ENCODE results near the gene TMEM81.

TMEM81 gene

DNA sequence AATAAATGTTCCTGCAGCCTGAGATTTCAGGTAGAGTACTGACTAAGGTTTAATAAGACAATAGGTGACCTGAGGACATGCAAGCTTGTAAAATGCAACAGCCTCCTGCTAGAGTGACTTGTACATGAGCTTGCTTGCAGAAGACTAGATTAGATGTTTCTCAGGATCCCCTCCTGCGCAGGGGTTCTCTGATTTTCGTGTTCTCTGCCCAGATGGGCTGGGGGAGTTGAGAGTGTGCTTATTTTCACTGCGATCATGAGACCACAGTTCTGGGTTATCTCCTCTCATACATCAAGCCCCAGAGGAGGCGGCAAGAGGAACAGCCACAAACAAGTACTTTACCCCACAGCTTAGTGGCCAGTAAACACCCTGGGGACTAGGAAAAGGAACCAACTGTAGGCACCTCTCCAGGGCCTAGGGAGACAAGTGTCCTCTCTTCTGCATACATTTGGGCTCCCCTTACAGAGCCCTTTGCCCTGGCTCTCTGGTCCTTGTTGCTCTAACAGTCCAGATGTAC, 8.0 kb downstream of the TMEM81 start:
- DNase-seq (ENCODE audit: low read depth in 2 of 2): no peak

- no peak for DNase-seq (ENCODE audit: low read depth in 2 of 2)
Measured at GRCh38 chr1:205075642-205076155, 8.6 kb downstream of the TMEM81 start.

- no peak for DNase-seq (ENCODE audit: low read depth in 2 of 2)
Measured at GRCh38 chr1:205074513-205074912, 9.7 kb downstream of the TMEM81 start.

- DNase-seq (ENCODE audit: low read depth in 2 of 2): no peak
Measured at GRCh38 chr1:205074084-205074483, 10.2 kb downstream of the TMEM81 start.

DNA sequence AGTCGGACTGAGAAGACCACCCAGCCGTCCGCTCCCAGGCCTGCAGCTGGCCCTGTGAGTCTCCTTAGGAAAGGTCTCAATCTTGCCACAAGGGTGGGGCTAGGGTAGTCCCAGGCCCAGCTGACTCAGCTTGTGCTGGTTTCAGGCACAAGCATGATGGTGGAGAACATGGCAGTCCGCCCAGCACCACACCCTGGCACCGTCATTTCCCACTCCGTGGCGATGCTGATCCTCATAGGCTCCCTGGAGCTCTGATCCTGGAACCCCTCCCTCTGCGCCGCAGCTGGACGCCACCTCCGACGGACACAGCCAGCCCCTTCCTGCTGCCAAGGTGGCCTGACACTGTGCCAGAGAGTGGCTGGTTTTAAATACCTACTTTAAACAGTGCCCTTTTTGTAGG, 10.7 kb downstream of the TMEM81 start:
- DNase-seq (ENCODE audit: low read depth in 2 of 2): no peak

- no peak for DNase-seq (ENCODE audit: low read depth in 2 of 2)
Measured at GRCh38 chr1:205072881-205073280, 11.4 kb downstream of the TMEM81 start.

DNA sequence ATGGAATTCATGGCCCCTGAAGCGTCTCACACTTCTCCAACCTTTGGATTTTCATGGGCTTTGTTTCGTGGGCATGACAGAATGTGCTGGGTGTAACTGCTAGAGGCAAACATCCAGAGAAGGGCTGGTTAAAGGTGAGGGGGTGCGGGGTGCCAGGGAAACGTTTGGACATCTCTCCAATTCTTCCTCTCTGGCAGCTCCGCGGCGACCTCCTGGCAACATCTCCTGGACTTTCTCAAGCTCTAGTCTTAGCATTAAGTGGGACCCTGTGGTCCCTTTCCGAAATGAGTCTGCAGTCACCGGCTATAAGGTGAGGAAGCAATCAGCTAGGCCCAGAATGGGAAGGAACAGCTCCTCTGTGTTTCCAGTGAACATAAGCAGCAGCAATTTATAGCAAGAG, 12.0 kb downstream of the TMEM81 start:
- no peak for DNase-seq (ENCODE audit: low read depth in 2 of 2)

DNA sequence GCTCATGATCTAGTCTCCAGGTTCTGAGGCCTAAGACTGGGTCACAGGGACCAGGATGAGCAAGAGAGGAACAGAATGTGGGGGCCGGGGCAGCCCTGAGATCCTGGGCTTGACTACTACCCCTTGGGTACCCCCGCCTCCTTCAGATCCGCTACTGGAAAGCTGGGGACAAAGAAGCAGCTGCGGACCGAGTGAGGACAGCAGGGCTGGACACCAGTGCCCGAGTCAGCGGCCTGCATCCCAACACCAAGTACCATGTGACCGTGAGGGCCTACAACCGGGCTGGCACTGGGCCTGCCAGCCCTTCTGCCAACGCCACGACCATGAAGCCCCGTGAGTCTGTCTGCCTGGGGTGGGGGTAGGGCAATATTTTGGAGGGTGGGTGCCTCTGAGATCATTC, 12.5 kb downstream of the TMEM81 start:
- DNase-seq (ENCODE audit: low read depth in 2 of 2): no peak

- DNase-seq (ENCODE audit: low read depth in 2 of 2): no peak
Measured at GRCh38 chr1:205071028-205071409, 13.2 kb downstream of the TMEM81 start.

DNA sequence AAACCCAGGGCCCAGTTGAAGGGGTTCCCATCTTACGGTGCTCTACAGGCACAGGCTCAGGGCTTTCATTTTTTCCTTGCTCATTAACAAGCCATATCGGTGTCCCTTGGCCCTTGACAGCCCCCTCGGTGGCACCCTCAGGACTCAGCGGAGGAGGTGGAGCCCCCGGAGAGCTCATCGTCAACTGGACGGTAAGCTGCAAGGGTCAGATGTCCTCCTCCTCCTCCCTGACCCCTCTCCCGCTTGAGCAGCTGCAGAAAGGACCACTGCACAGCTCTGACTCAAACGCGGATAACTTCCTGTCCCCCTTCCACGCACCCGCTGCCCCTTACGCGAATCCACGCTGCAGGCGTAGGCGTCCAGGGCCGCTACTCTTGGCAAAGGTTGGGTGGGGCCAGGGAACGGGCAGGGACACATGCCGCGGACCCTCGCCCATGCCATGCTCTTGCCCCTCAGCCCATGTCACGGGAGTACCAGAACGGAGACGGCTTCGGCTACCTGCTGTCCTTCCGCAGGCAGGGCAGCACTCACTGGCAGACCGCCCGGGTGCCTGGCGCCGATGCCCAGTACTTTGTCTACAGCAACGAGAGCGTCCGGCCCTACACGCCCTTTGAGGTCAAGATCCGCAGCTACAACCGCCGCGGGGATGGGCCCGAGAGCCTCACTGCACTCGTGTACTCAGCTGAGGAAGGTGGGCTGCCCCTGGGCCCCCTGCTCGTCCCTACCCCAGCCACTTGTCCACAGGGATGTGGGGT, 14.7 kb downstream of the TMEM81 start:
- no peak for DNase-seq (ENCODE audit: low read depth in 2 of 2)

- no peak for DNase-seq (ENCODE audit: low read depth in 2 of 2)
Measured at GRCh38 chr1:205068457-205069040, 15.7 kb downstream of the TMEM81 start.

DNA sequence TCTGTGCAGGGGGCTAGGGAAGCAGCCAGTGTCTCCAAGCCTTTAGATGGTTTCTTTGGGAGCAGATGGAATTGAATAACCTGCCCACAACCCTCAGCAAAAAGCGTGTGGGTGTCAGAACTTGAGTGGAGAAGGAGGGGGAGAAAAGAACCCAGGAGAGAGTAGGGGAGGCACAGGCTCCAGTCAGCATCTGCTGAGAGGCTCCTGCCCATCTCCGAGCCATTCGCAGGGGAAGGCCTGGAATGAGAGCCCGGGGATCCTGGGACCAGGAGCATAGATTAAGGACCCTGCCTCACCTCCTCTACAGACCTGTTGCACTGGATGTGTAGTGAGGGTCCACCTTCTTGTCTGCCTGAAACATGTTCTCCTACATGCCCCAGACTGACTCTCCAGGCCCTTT, 16.3 kb downstream of the TMEM81 start:
- DNase-seq (ENCODE audit: low read depth in 2 of 2): no peak

DNA sequence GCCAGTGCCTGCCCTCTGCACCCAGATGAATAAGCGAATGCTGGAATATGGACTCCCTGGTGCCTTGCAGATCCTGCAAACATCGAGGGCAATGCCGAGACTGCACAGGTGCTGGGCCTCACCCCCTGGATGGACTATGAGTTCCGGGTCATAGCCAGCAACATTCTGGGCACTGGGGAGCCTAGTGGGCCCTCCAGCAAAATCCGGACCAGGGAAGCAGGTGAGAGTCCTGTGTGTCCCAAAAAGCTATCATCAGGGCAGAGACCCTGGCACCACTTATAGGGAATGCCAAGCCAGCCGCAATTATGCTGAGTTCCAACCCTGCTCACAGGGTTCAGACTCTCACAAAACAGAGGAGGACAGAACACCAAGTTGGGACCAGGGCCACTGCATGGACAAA, 17.2 kb downstream of the TMEM81 start:
- DNase-seq (ENCODE audit: low read depth in 2 of 2): no peak

DNA sequence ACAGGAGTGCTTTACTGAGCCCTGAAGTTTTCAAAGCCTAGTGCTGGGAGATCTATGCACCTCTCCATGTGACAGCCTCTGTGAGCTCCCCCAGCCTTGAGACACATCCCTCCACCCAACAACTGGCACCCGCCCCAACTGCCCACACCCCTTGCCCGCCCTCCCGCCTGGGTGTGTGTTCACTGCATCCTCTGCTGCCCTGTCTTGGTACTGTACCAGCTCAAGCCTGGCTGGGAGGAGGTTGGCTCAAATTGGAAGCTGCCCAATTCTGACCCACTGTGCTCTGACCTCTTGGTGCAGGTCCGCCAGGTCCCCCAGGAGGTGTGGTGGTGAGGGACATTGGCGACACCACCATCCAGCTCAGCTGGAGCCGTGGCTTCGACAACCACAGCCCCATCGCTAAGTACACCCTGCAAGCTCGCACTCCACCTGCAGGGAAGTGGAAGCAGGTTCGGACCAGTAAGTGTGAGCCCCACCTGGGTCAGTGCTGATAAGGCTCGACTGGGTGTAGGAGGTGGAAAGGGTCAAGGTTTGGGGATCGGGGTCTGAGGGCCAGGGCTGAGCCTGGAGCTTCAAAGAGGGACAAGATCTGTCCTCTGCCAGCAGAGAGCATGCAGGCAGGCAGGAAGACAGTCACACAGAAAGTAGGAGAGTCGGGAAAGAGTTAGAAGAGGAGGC, 18.0 kb downstream of the TMEM81 start:
- DNase-seq (ENCODE audit: low read depth in 2 of 2): no peak

DNA sequence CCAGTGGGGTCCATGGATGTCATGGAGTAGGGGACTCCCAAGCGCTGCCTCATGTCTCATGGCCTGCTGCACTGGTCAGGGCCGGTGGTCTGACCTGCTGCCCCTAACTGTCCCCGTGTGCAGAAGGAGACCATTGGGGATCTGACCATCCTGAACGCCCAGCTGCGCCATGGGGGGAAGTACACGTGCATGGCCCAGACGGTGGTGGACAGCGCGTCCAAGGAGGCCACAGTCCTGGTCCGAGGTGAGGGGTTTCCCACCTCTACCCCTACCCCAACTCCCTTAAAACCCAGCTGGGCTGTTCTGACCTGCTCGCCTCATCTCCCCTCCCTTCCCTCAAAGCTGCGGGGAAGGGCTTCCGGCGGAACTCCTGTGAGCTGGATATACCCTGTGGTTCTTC, 18.6 kb downstream of the TMEM81 start:
- DNase-seq (ENCODE audit: low read depth in 2 of 2): no peak

- no peak for DNase-seq (ENCODE audit: low read depth in 2 of 2)
Measured at GRCh38 chr1:205064741-205065316, 19.4 kb downstream of the TMEM81 start.

DNA sequence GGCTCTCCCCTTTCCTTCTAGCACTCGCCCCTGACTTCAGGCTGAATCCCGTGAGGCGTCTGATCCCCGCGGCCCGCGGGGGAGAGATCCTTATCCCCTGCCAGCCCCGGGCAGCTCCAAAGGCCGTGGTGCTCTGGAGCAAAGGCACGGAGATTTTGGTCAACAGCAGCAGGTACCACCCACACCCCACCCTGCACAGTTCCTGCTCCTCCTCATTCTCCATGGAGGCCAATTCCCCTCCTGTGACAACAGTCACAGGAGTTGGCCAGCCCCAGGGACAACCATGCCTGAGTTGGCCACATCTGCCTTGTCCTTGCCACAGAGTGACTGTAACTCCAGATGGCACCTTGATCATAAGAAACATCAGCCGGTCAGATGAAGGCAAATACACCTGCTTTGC, 20.0 kb downstream of the TMEM81 start:
- DNase-seq (ENCODE audit: low read depth in 2 of 2): no peak

- no peak for DNase-seq (ENCODE audit: low read depth in 2 of 2)
Measured at GRCh38 chr1:205062895-205063294, 21.4 kb downstream of the TMEM81 start.

- DNase-seq (ENCODE audit: low read depth in 2 of 2): no peak
Measured at GRCh38 chr1:205062319-205062718, 21.9 kb downstream of the TMEM81 start.

- DNase-seq (ENCODE audit: low read depth in 2 of 2): peak; percentile 18 to 50
Measured at GRCh38 chr1:205061665-205062069, 22.6 kb downstream of the TMEM81 start.

- DNase-seq (ENCODE audit: low read depth in 2 of 2): no peak
Measured at GRCh38 chr1:205061227-205061626, 23.0 kb downstream of the TMEM81 start.

- DNase-seq (ENCODE audit: low read depth in 2 of 2): no peak
Measured at GRCh38 chr1:205060746-205061145, 23.5 kb downstream of the TMEM81 start.
